ENCODE measurements around the gene MEI4. TPM values are rescaled to one million over a fixed set of nuclear protein-coding genes. Genes with fewer than 3 reads are reported as not detected.

Gene MEI4
- total RNA-seq, 1 donor from 2014 or later = not detected

GRCh38 chr6:77619114-77619513 lies 33.7 kb upstream of the MEI4 start:
- H3K4me3 ChIP-seq = no peak overlapping the region
- TF ChIP-seq POLR2AphosphoS5 (IDR thresholded peaks at IDR 0.05; ENCODE audit: insufficient read depth in 1 of 2, low read depth in 1 of 2) (no peak), POLR2A (IDR thresholded peaks at IDR 0.05) (no peak), CTCF (IDR thresholded peaks at IDR 0.05) (no peak)
- intact Hi-C loops (cut with DNase I) = no loop called here
- no peaks in the 10 kb centered on the region for H3K4me1 ChIP-seq
- no peak overlapping the region for H3K27ac ChIP-seq
- H3K36me3 ChIP-seq = no peaks in the 10 kb centered on the region
- DNase-seq (ENCODE audit: extremely low spot score in 2 of 2) = no peak
- no peaks in the 10 kb centered on the region for H3K9me3 ChIP-seq
- H3K27me3 ChIP-seq = no peaks in the 10 kb centered on the region

- TF ChIP-seq CTCF (IDR thresholded peaks at IDR 0.05) (no peak), POLR2AphosphoS5 (IDR thresholded peaks at IDR 0.05; ENCODE audit: insufficient read depth in 1 of 2, low read depth in 1 of 2) (no peak), POLR2A (IDR thresholded peaks at IDR 0.05) (no peak)
- no peak for DNase-seq (ENCODE audit: extremely low spot score in 2 of 2)
- Histone ChIP-seq H3K36me3 (no peaks in the 10 kb centered on the region), H3K4me3 (no peak overlapping the region), H3K27me3 (no peaks in the 10 kb centered on the region), H3K4me1 (no peaks in the 10 kb centered on the region), H3K9me3 (no peaks in the 10 kb centered on the region), H3K27ac (no peak overlapping the region)
- intact Hi-C loops (cut with DNase I) = no loop called here
Measured at GRCh38 chr6:77620278-77620882, 32.5 kb upstream of the MEI4 start.

GRCh38 chr6:77624515-77624914 lies 28.3 kb upstream of the MEI4 start:
- intact Hi-C loops (cut with DNase I) = no loop called here
- Histone ChIP-seq H3K36me3 (no peaks in the 10 kb centered on the region), H3K9me3 (no peaks in the 10 kb centered on the region), H3K4me1 (no peaks in the 10 kb centered on the region), H3K4me3 (no peak overlapping the region), H3K27me3 (no peaks in the 10 kb centered on the region), H3K27ac (no peak overlapping the region)
- DNase-seq (ENCODE audit: extremely low spot score in 2 of 2) = no peak
- TF ChIP-seq POLR2AphosphoS5 (IDR thresholded peaks at IDR 0.05; ENCODE audit: insufficient read depth in 1 of 2, low read depth in 1 of 2) (no peak), CTCF (IDR thresholded peaks at IDR 0.05) (no peak), POLR2A (IDR thresholded peaks at IDR 0.05) (no peak)

GRCh38 chr6:77626426-77626825 lies 26.4 kb upstream of the MEI4 start:
- Histone ChIP-seq H3K4me1 (no peaks in the 10 kb centered on the region), H3K27ac (no peak overlapping the region), H3K27me3 (no peaks in the 10 kb centered on the region), H3K4me3 (no peak overlapping the region), H3K9me3 (no peaks in the 10 kb centered on the region), H3K36me3 (no peaks in the 10 kb centered on the region)
- no peak for DNase-seq (ENCODE audit: extremely low spot score in 2 of 2)
- intact Hi-C loops (cut with DNase I) = no loop called here
- TF ChIP-seq POLR2A (IDR thresholded peaks at IDR 0.05) (no peak), CTCF (IDR thresholded peaks at IDR 0.05) (no peak), POLR2AphosphoS5 (IDR thresholded peaks at IDR 0.05; ENCODE audit: insufficient read depth in 1 of 2, low read depth in 1 of 2) (no peak)

- DNase-seq (ENCODE audit: extremely low spot score in 2 of 2) = no peak
- intact Hi-C loops (cut with DNase I) = no loop called here
Measured at GRCh38 chr6:77630014-77630413, 22.8 kb upstream of the MEI4 start.

More at GRCh38 chr6:77630014-77630413, 22.8 kb upstream of the MEI4 start:
- no peaks in the 10 kb centered on the region for H3K36me3 ChIP-seq
- no peak overlapping the region for H3K4me3 ChIP-seq
- TF ChIP-seq CTCF (IDR thresholded peaks at IDR 0.05) (no peak), POLR2AphosphoS5 (IDR thresholded peaks at IDR 0.05; ENCODE audit: insufficient read depth in 1 of 2, low read depth in 1 of 2) (no peak), POLR2A (IDR thresholded peaks at IDR 0.05) (no peak)
- no peak overlapping the region for H3K27ac ChIP-seq
- no peaks in the 10 kb centered on the region for H3K9me3 ChIP-seq
- H3K4me1 ChIP-seq = no peaks in the 10 kb centered on the region
- H3K27me3 ChIP-seq = no peaks in the 10 kb centered on the region
